ENCODE measurements around the gene TNPO3. TPM values are rescaled to one million over a fixed set of nuclear protein-coding genes. Genes with fewer than 3 reads are reported as not detected.
"Not testable (repeated sequence)": the region's sequence is repeated elsewhere in the genome, so short reads cannot be mapped to it uniquely, and the experiment has no call there.

Gene TNPO3
- polyA plus RNA-seq, 10 donors: 26.1 to 34.7 (median 29.1) TPM

DNA sequence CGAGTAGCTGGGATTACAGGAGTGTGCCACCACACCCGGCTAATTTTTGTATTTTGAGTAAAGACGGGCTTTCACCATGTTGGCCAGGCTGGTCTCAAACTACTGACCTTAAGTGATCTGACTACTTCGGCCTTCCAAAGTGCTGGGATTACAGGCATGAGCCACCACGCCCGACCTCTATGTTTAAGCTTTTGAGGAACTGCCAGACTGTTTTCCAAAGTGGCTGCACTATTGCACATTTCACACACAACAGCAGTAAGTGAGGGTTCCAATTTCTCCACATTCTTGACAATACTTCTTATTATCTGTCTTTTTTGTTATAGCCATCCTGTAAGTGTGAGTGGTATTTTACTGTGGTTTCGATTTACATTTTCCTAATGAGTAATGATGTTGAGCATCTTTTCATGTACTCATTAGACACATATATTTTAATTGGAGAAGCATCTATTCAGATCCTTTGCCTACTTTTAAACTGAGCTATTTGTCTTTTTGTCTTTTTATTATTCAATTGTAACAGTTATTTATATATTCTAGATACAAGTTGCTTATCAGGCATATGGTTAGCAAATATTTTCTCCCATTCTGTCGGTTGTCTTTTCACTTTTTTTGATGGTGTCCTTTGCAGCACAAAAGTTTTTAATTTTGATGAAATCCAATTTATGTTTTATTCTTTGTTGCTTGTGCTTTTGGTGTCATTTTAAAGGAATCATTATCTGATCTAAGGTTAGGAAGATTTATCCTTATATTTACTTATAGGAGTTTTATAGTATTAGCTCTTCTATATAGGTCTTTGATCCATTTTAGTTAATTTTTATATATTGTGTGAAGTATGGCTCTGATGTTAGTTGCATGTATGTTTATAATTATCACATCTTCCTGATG is 130.0 kb downstream of the TNPO3 start:
- DNase-seq: no peak

DNA sequence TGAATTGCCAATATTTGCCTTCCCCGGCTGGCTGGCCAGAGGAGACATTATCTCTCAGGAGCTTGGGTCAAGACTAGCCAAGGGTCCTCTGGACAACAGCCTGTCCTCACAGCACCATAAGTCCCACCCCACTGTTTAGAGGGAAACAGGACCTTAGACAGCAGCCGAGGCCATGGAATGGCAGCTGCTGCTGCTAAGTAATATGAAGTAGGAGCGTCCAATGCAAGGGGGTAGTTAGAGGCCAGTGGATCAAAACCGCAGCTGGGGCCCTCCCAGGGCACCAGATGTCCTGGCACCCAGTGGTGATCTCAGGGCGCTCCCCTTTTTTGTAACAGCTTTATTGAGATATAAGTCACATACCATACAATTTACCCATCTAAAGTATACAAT is 131.5 kb downstream of the TNPO3 start:
- no peak for DNase-seq

DNA sequence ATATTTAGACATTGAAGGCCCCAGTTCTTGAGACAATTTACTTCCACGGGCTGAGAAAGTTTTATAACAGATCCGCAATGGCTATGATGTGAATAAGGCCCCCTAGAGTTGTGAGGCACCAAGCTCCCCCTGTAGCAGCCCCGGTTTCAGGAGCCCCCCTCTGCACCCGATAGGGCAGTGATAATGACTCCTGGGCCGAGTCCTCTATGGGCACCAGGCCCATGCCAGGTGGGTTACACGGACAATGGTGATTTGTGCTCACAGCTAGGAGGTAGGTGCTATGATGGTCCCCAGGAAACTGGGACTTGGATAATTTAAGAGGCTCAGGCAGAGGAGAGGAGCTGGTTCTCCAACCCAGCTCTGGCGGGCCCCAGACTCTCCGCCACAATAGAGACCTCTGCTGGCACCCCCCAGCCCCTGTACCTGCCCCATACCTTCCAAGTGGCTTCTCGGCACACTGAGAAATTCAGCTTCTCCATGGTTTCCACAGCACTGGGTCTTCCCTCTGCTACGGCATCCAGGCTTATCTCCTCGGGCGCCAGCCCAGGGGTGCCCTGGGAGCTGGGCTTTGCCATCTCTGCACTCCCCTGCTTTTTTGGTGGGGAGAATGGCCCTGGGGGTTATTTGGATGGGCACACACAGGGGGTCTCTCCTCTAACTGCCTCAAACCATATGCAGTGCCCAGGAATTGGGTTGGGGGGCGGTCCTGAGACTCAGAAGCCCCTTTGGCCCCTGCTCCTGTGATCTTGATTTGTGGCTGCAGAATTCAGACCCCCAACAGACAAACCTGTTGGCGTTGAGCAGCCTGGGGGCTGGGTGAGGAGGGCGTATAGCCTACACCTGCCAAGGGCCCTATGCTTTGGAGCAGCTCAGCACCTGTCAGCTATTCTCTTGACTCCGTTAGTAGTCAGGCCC is 132.2 kb downstream of the TNPO3 start:
- no peak for DNase-seq

DNA sequence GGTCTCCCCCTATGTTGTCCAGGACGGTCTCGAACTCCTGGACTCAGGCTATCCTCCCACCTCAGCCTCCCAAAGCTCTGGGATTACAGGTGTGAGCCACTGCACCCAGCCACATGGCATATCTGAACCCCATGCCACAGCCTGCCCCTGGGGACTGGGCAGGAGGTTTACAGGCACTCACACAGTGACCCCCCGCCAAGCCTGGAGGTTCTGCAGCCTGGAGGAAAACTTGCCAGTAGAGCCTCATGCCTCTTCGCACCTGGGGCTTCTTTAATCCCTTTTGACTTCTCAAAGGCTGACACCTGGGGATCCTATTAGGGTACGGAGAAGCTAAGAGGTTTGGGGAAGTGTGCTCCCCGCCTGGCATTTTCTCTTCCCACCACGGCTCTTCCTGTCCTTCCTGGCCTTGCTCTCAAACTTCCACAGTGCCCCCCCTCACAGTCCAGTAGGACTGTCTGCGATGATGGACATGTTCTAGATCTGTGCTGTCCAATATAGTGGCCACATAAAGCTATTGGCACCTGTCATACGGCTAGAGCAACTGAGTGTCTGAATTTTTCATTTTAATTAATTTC is 133.0 kb downstream of the TNPO3 start:
- DNase-seq: no peak

DNA sequence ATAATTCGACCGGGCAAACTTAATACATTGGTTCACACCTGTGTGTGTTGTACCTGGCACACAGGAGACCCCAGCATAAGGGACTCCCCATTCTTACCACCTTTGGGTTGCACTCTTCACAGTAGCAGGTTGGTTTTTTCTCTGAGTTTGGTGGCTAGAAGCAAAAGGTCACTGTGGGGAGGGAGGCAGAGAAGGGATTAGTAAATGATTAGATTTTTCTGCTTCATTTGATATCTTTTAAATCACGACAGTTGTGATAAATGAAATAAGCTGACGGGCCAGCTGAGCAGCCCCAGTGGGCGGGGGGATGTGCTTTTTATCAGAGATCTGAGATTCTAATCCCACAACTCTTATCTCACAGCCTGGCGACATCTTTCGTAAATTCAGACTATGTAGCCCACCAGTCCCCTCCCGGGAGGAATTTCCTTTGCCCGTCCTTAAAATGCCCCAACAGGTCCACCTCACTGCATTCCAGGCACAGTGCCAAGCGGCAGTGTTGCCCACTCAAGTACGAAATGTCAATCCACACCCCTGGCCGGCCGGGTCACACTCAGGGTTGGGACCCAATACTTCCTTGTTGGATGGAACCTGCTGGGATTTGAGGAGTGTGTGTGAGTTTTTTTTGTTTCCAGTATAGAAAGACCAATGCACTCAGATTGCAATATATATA is 133.9 kb downstream of the TNPO3 start:
- no peak for DNase-seq

DNA sequence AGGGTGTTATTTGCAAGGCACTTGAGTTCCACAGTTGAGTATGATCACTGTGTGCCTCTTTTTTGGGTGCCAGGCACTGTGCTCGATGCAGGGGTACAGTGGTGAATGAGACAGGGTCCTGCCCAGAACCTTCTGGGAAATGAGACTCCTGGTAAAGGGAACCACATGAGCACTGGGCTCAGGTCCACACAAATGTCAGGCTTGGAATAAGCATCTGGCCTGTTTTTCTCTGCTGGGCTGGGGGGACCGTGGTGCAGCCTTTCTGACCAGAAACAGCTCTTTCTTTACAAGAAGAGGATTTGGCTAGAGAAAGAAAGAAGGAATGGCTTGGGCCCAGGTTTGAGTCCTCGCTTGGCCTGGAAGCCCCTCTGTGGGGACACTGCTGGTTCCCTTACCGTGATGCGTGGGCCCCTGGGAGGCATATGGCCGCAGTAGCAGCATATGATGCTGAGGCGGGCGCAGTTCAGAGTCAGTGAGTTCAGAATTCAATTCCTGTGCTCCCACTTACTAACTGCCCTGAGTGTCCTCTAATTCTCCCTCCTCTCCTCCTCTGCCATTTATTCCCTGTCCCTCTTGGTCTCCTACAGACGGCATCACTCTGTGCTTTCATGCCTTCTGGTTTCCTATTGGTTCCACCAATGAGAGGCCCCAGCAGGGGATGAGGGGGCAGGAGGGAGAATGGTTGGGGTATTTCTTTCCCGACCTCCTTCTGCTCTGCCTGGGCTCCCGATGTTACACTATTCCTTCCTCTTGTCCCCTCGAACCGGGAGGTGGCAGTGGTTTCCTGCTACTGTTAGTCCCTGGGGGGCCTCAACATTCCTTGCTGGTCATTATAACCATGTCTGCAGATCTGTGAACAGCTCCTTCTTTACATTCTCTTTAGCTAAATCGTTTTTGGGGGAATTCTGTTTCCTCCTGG is 134.8 kb downstream of the TNPO3 start:
- peak in 1 of 3 donors; percentile 47 for DNase-seq

DNA sequence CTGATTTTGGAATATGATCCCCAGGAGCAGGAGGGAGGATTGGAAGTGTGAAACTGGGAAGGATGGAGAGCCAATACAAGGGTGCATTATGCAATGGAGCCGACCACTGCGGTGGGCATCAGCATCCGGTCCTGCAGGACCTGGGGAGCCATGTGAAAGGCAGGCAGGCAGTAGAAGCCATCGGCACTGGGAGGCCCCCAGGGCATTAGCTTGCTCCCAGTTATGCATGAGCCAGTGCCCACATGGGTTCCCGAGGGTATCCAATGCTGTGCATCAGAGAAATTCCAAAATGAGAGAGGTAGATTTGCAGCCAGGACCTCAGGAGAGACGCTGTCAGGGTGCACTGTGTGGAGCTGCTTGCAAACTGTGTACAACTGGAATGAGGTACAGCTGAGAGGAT is 135.7 kb downstream of the TNPO3 start:
- no peak for DNase-seq

DNA sequence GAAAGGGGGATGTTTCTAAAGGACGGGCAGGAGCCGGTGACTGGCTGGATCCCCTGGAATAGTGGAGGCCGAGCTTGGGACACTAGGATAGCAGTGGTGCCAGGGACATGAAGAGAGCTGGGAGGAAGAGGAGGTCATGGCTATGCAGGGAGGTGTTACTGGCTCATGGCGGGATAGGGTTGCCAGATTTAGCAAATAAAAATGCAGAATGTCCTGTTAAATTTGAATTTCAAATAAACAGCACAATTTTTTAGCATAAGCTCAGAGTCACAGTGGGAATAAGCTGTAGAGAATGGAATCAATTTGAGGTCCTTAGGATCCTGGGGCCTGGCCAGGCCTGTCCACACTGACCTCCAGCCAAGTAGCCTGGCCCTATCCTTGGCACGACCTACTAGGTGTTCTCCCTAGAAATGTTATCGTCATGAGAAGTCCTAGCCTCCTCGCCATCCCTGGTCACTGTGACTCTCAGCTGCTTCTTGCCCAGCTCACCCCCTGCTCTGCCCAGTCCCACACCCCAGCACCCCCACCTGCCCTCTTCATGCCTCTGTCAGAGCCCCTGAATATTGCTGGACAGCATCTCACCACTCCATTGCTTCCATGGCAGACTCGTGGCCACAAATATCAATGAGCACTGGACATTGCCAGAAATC is 136.8 kb downstream of the TNPO3 start:
- no peak for DNase-seq

DNA sequence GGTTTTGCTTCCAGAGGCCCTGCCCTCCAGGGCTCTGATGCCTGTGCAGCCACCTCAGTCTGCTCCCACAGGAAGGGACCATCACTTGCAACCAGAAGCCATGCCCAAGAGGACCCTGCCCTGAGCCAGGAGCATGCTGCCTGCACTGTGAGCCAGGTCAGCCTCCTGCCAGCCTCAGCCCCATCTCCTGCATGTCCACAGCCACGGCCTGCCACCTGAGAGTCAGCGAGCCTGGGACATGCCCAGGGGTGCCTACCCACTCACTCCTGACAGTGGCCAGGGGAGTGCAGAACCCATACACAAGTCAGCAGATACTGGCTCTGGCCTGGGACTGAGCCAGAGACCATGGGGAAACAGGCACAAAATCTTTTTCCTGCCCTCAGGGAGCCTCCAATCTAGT is 137.8 kb downstream of the TNPO3 start:
- no peak for DNase-seq

DNA sequence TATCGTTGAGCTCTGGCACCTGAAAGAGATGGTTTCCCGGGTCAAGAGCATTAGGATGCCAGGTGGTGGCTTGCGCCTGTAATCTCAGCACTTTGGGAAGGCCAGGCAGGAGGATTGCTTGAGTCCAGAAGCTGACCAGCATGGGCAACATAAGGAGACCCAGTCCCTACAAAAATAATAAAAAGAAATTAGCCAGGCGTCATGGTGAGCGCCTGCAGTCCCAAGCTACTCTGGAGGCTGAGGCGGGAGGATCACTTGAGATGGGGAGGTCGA is 138.3 kb downstream of the TNPO3 start:
- DNase-seq: no peak

DNA sequence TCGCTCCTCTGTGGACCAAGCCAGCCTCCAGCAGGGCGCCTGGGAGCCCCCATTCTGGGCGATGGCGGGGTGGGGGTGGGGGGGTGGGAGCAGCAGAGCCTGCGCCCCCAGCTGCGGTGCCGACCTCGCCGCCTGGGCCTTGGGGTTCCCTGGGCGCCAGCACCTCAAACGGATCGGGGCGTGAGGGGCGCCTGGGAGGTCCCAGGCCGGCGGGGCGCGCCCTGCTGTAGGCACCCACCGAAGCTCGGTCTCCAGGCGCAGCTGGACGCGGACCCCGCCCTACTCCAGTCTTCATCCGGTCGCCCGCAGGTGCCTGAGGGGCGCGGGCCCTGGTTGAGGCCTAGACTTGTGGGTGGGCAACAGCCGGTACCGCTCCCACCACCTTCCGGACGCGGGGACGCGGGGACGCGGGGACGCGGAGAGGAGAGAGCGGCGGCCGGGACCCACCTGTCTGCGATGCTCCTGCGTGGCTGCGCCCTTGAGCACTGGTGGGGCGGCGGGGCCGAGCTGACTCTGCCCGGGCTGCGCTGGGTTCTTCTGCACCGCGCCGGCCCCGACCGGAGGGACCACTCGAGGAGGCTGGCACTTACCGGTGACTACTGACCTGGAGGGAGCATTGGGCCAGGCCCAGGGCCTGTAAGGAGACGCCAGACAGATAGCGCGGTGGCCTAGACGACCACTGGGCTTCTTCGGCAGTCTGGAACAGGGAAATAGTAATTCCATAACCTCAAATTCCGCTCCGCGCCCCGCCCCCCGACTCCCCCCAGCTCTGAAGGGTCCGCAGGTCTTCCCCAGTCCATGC is 138.9 kb downstream of the TNPO3 start:
- DNase-seq: no peak

DNA sequence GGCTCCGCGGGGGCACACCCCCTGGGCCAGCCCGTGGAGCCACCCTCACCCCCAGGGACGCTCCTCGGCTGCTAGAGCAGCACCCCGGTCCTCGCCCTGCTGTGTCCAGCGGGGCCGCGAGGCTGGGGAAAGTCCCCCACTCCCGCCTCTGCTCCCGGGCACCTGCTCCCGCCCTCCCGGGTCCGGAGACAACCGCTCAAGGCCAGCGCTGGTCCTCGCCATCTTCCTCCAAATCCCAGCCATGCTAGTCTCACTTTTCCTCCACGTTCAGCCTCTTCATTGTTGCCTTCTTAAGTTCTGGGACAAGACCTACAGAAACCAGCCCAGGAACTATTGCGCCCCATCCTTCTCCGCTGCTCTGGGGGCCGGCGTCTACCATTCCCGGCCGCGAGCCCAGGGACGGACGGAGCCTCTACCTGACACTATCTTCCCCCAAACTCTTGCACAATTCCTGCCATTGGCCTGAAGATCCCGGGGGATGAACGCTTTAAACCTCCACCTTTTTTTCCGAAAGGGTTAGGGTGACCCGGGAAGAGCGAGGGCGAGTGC is 139.6 kb downstream of the TNPO3 start:
- DNase-seq: no peak

DNA sequence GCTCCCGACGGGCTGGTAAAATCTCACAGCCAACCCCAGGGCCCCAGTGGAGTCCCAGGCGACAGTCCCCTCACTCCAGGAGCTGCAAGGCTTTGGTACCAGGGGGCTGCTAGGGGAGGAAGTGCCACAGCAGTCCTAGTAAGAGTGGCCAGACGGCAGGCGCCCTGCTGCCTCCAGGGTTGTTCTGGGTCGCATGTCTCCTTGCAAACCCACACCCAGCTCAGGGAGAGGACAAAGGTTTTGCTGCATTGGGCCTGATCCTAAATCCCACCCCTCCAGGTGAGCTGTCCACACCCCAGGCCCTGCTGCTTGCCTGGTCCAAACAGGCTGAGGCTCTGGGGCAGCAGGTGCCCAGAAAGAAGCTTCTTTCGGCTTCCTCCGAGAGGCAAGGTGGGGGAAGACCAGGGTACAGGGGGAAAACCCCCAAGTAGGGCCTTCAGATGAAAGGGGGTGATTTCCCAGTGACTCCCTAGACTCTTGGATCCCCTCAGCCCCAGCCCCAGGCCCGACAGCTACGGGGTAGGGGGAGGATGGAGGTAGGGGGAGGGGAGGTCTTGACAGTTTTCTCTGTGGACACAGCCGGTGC is 140.3 kb downstream of the TNPO3 start:
- no peak for DNase-seq

DNA sequence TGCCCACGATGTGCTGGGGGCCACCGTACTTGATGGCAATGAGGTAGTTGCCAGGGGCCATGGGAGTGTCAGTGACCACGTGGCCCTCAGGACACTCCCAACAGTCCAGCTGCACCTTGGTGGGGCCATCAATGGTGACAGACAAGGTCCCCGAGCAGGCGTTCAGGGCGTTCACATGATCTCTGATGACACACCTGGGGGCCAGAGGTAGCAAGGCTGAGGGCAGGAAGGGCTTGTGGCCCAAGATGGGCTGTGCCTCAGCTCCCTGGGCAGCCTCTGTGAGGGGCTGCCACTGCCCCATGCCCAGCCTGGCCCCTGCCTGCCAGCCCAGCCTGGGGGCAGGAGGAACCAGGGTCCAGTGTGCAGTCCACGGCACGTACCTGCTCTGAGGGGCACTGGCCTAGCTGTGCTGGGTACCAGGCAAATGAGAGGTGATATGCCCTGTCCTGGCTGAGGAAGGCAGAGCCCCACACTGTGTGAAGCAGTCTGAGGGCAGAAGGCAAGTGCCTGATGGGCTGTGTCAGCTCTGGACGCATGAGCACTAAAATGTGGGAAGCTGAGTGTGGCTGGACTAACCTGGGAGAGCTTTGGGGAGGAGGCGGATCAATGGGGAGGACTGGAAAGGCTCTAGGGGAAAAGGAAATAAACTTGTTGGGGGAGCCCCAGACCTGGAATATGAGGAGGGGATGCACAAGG is 140.9 kb downstream of the TNPO3 start:
- no peak for DNase-seq

DNA sequence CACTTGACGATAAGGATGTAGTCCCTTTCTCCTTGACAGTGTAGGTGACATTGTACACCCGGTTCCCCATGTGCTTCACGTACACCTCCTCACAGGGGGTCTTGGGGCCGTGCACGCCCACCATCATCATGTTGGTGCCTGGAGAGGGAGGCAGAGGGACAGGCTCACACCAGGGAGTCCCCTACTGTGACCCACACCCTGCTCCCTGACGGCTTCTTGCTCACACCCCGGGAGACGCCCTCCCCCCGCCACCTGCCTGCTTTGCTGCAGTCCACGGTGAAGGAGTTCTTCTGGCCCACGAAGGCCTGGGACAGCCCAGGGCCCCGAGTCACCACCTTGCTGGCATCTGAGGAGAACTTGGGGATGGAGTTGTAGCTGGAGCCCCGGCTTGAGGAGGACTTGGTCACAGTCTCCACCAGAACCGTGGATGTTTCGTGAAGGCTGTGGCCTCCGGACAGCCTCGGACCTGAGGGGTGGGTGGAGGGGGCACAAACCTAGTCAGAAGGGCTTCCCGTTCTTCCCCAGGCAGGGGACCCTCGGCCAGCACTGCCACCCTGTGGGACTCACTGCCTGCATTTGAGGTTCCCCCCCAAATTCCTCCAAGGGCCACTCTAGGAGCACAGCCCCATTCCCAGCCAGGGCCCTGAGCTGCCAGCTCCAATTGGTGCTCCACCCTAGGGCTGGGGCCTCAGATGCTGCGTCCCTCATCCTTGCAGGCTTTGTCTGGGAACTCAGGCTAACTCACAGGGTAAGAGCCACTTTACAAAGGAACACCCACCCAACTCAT is 142.0 kb downstream of the TNPO3 start:
- not testable (repeated sequence) for DNase-seq

DNA sequence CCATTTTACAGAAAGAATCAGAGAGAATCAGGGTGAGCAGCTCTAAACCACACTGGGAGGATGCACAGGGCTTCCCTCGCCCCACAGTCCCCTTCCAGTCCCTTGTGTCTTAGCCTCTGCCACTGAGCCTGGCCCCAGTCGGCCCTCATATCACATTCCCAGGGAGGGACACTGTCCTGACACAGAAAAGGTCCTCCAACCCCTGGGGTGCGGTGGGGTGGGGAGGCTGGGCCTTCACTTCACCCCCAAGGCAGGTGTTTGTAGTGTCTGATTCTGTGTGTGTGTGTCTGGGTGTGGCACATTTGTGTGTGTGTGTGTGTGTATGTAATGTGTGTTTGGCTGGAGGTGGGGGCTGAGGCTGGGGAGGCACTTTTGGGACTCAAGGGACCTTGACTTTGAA is 142.6 kb downstream of the TNPO3 start:
- DNase-seq: no peak

DNA sequence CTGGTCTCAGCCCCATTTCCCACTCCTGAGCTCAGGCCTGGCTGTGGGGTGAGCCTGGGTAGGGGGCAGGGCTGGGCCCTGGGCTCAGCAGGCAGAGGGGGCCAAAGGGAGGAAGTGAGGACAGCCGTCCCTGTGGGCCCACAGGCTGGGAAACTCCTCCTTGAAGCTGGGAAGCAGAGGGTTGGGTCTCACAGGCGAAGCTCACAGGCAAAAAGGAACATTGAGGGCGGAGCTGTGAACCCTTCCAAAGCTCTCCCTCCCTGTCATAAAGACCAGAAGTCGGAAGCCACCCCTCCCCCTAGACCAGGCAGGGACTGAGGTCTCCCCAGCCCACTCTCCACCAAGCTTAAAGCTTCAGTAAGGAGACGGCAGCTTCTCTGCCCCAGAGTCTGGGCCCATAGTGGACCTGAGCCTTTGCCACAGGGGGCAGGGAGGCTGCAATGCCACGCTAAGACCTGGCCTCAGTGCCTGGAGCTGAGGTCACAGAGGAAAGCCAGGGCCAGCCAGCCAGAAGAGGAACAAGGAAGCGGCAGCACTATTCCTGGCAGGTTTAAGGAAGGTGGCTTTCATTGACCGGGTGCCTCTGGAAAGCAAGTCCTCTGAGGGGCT is 143.4 kb downstream of the TNPO3 start:
- peak in 2 of 3 donors; percentile 52 to 74 for DNase-seq

Data from muscle of back (tissue), 11 donors.